Gastrocnemius medialis (tissue), 4 donors: ENCODE measurements around the gene PIH1D1.

Source experiments
- POLR2A ChIP-seq, 2 donors: fragments of 450-650 bp; IDR thresholded peaks; one replicate each; pipeline ENCODE4 v1.6.1; 2017; ENCODE audit warnings: antibody characterized with exemption in 2 of 2, mild to moderate bottlenecking in 2 of 2, moderate library complexity in 2 of 2
- TF ChIP-seq, protein P1 (sequence below), 5 experiments: fragments of 450-650 bp in 3 of 5; fragments of 200-600 bp in 2 of 5; sonication (generic) in 2 of 5; IDR thresholded peaks in 4 of 5; conservative IDR thresholded peaks in 1 of 5; 1 replicate in 4 of 5; 2 replicates in 1 of 5; pipeline ENCODE4 v1.5.1; 2016 to 2019; ENCODE audit warnings: antibody characterized with exemption in 5 of 5, mild to moderate bottlenecking in 3 of 5, moderate library complexity in 3 of 5

DNA sequence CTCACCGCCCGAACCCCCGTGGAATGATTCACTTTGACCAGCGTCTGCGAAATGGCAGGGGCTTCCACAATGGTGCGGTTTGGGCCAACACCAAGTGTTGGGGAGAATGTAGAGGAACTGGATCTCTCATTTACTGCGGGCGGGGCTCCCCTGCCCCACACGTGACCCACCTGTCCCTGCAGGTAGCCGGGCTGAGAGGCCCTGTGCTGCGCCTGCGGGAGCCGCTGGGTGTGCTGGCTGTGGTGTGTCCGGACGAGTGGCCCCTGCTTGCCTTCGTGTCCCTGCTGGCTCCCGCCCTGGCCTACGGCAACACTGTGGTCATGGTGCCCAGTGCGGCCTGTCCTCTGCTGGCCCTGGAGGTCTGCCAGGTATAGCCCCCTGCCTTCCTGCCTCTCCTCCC, 16.6 kb upstream of the PIH1D1 start:
- TF ChIP-seq, protein P1, sequence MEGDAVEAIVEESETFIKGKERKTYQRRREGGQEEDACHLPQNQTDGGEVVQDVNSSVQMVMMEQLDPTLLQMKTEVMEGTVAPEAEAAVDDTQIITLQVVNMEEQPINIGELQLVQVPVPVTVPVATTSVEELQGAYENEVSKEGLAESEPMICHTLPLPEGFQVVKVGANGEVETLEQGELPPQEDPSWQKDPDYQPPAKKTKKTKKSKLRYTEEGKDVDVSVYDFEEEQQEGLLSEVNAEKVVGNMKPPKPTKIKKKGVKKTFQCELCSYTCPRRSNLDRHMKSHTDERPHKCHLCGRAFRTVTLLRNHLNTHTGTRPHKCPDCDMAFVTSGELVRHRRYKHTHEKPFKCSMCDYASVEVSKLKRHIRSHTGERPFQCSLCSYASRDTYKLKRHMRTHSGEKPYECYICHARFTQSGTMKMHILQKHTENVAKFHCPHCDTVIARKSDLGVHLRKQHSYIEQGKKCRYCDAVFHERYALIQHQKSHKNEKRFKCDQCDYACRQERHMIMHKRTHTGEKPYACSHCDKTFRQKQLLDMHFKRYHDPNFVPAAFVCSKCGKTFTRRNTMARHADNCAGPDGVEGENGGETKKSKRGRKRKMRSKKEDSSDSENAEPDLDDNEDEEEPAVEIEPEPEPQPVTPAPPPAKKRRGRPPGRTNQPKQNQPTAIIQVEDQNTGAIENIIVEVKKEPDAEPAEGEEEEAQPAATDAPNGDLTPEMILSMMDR (IDR thresholded peaks at IDR 0.05 in 4 of 5, conservative IDR thresholded peaks at IDR 0.05 in 1 of 5) = no peak
- TF ChIP-seq POLR2A (IDR thresholded peaks at IDR 0.05) = no peak
